DMS153 (cell line): ENCODE data around the gene CCDC6.
"Not testable (repeated sequence)": the region's sequence is repeated elsewhere in the genome, so short reads cannot be mapped to it uniquely, and the experiment has no call there.

Experiments
- DNase-seq: peaks from one replicate; lab custom pipeline; 2025; lab: John Stamatoyannopoulos, UW

CCDC6 gene

GRCh38 chr10:59880971-59881510, 25.3 kb downstream of the CCDC6 start:
- no peak for DNase-seq

GRCh38 chr10:59880019-59880717, 26.2 kb downstream of the CCDC6 start:
- DNase-seq = no peak

GRCh38 chr10:59879363-59879913, 26.9 kb downstream of the CCDC6 start:
- no peak for DNase-seq

DNA sequence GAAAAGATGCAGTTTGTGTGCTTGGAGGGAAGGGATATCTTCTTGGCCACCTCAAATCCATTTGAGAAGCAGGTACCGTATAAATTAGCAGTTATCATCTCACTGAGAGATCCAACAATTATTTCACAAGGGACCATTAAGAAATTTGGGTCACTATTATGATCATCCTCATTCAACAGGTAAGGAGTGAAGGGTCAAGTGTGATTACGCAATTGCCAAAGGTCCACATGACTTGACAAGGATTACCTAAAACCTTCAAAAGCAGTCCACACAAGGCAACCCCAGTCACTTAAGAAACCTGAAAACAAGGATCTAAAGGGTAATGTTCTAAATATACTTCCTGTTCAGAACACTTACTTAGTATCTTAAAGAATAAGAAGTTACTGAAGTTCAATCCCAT, 27.4 kb downstream of the CCDC6 start:
- no peak for DNase-seq

DNA sequence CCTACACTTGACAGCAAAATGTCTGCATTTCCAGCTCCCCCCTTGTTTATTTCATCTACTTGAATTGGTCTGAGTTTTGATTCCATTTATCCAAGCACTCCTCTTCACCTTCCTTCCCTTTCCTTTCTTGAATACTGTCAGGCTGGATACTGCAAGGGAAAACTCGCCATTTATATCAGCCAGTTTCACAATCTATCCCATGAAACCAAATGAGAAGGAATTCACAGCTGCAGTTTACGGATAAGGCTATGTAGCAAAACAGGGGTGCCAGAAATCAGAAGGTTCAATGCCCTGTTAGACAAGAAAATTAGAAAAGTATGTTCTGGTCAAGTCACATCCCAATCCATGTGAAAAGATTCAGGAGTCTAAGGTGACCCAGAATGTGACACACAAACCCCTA, 28.1 kb downstream of the CCDC6 start:
- DNase-seq = no peak

- DNase-seq = no peak
These were observed 29.1 kb downstream of the CCDC6 start for GRCh38 chr10:59877191-59877671.

GRCh38 chr10:59876695-59877094, 29.7 kb downstream of the CCDC6 start:
- DNase-seq = no peak

GRCh38 chr10:59876208-59876607, 30.1 kb downstream of the CCDC6 start:
- not testable (repeated sequence) for DNase-seq

DNA sequence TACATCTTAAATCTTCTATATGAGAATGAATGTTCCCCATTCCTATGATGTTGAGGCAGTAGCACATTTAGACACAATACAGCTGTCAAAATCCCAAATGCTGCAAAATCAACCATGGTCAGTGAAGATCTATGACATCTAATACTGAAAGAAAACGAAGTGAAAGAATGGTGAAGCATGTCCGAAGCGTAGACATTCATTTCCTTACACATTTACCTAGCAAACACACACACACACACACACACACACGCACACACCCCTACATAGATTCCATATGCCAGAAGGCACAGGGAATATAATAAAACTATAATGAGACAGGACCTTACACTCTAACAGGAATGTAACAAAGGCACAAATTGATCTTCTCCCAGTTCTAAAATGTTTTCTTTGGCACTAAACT, 32.5 kb downstream of the CCDC6 start:
- DNase-seq = no peak

DNA sequence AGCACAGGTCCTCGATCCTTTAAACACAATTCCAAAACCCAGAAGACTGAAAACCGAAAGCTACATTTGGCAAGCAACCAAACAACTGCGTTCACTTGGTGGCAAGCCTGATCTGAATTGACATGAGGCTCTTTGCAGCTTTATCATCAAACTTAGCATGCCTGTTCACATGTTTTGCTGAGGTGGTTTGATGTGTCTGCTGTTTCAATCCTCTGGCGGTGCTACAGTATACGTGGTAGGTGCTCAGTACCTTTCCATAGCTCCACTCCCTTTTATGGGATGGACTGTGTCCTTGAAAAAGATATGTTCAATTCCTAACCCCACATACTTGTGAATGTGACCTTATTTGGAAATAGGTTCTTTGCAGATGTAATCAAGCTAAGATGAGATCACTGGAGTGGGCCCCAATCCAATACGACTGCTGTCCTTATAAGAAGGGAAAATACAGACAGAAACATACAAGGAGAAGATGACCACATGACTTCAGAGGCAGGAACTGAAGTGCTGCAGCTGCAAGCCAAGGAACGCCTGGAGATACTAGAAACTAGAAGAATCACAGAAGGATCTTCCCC, 33.4 kb downstream of the CCDC6 start:
- DNase-seq = no peak

DNA sequence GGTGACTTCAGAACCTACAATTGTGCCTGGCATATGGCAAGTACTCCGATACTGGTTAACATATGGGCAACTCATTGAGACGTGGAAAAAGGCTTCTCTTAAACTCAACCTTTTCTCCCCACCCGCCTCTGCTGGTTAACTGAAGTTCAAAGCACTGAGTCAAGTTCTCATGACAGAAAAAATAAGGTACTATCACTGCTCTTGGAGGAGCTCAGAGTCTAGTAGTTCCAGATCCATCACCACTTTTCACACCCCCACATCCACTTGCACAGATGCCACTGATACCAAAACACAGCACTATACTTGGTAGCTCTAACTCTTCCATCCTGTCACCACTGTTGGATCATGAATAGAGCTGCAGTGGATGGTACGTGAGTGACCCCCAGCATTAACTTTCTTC, 36.2 kb downstream of the CCDC6 start:
- no peak for DNase-seq

DNA sequence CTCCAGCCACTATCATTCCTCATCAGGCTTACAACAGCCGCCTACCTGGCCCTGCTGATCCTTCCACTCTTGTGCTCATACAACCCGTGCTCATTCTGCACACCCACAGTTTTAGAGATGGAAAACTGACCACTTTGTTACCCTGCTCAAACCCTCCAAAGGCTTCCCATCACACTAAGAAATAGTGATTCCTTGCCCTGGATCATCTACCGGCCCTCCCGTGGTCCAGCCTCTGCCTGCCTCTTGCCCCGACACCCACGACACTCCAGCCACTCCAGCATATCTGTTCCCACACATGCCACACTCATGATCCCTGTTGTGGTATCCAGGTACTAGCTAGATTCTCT, 36.8 kb downstream of the CCDC6 start:
- DNase-seq = no peak

- no peak for DNase-seq
These were observed 37.4 kb downstream of the CCDC6 start for GRCh38 chr10:59868696-59869593.

DNA sequence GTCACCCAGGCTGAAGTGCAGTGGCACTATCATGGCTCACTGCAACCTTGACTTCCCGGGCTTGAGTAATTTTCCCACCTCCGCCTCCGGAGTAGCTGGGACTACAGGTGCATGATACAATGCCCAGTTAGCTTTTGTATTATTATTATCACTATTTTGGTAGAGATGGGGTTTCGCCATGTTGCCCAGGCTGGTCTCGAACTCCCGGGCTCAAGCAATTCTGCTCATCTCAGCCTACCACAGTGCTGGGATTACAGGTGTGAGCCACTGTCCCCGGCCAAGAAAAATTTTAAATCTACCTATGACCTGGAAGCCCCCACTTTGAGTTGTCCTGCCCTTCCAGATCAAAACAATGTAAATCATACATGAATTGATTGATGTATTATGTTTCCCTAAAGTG, 38.8 kb downstream of the CCDC6 start:
- no peak for DNase-seq

DNA sequence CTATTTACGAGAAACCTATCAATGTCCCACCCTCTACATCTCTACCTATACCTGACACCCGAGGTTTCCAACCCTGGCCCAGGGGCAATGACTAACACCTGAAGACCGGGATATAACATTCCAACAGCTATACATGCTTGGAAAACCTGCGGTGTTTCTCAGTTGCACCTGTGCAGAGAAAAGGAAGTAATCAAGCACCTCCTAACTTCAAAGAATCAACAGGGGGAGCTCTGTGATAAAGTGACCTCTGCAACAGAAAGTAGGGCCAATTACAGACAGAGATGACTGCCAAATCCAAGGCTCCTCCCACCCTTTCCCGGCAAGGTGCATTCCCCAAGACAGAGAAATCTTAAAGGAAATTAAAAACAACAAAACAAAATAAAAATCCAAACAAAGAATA, 41.3 kb downstream of the CCDC6 start:
- DNase-seq = no peak

DNA sequence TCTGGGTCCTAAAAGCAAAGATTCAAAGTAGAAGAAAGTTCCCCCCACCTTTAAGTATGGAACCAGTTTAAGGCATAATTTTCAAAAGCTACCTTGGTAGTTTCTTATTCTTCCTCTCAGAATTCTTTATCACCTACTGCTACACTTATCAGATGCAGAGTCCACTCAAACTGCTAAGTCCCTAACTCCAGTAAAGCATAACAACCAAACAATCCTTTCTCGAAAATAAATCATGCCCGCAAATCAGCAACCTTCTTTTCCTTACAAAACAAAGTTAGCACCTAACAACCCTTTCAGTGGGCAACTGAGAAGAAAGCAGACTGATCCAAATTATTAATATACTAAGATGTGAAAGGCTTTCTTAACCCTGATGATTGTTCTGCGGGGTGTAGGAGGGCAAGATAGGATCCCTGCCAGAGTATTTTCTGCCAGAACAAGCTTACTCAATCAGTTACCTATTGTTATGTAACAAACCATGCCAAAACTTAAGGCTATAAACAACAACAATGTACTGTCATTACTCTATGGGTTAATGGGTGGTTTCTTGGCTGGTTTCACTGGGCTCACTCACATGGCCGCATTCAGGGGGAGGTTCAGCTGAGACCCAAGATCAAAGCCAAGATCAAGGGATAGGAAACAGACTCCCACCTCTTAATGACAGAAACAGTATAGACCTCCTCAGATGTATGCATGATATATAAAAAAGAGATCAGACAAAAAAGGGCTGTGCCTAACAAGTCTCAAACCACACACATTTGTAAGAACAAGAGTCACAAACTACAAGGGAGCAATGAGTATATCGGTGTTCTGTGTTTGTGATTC, 42.0 kb downstream of the CCDC6 start:
- DNase-seq = no peak

- no peak for DNase-seq
These were observed 46.8 kb downstream of the CCDC6 start for GRCh38 chr10:59859570-59859969.

DNA sequence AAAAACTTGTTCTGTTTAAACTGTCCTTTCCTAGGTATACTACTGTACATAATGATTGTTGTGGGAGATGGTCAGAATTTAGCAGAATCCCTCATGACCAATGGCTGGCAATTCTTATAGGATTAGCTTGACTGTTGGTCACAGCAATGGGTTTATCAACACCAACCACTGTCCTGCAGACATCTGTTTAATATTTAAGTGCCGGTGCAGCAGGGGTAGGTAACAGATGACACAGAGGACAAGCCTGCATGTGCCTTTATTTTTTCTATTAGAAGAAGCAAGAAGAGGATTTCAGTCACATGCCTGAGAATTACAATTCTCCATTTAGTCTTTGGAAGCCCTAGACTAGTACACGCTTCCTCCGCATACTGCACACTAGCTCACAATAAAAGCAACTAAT, 48.4 kb downstream of the CCDC6 start:
- no peak for DNase-seq

DNA sequence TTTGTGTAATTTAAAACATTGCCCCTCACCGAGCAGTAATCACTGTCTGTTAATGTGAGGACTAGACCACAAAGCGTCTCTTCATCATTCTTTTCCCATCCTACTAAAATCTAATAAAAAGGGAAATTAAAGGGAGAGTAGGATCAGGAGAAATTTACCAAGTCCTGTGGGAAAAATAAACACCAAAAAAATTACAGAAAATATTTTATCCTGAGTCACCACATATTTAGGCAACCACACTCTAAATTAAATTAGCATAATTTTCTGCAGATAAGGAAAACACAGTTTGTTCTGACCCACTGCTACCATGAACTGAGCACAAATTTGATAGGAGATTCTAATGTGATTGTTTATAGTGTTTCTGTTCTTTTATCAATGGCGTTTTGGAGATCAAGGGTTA, 49.3 kb downstream of the CCDC6 start:
- DNase-seq = no peak

GRCh38 chr10:59856104-59856503, 50.3 kb downstream of the CCDC6 start:
- DNase-seq = no peak

GRCh38 chr10:59854571-59854970, 51.8 kb downstream of the CCDC6 start:
- DNase-seq = no peak

GRCh38 chr10:59852670-59853069, 53.7 kb downstream of the CCDC6 start:
- no peak for DNase-seq
